WERI-Rb-1 (cell line): Measurements from ENCODE around the gene NUP107.
A peak's percentile ranks its signal among the peaks of the same experiment; 100 is the strongest.
"Not testable (repeated sequence)": the region's sequence is repeated elsewhere in the genome, so short reads cannot be mapped to it uniquely, and the experiment has no call there.

Source experiments
- DNase-seq: peaks from one replicate; pipeline ENCODE4 v3.0.0-alpha.2; 2020
- H3K27ac ChIP-seq: fragments of 250-450 bp; sonication (Bioruptor Pico); 2 replicates; pipeline ENCODE4 v1.5.1; 2020; ENCODE audit warnings: mild to moderate bottlenecking, moderate library complexity
- H3K27me3 ChIP-seq: fragments of 250-450 bp; sonication (Bioruptor Pico); 2 replicates; pipeline ENCODE4 v1.5.1; 2021; ENCODE audit warnings: mild to moderate bottlenecking, low read depth, moderate library complexity; ENCODE audit not compliant: insufficient read depth, severe bottlenecking
- H3K36me3 ChIP-seq: fragments of 250-450 bp; sonication (Bioruptor Pico); 2 replicates; pipeline ENCODE4 v1.5.1; 2020; ENCODE audit warnings: mild to moderate bottlenecking, moderate library complexity
- H3K4me3 ChIP-seq: 2 replicates; pipeline ENCODE4 v1.5.1; 2011; ENCODE audit warnings: low read depth, mild to moderate bottlenecking, control low read depth, low read length
- H3K9me3 ChIP-seq: fragments of 250-450 bp; sonication (Bioruptor Pico); 2 replicates; pipeline ENCODE4 v1.5.1; 2021; ENCODE audit warnings: mild to moderate bottlenecking, moderate library complexity; ENCODE audit not compliant: severe bottlenecking
- CTCF ChIP-seq: IDR thresholded peaks from 2 replicates; pipeline ENCODE4 v1.5.1; 2011; ENCODE audit warnings: low read depth, mild to moderate bottlenecking, control low read depth, inconsistent platforms, low read length

The NUP107 gene

GRCh38 chr12:68671179-68671578 lies 15.6 kb upstream of the NUP107 start:
- Histone ChIP-seq H3K27me3 (no peaks in the 10 kb centered on the region), H3K4me3 (no peak overlapping the region), H3K9me3 (no peaks in the 10 kb centered on the region), H3K36me3 (no peaks in the 10 kb centered on the region), H3K27ac (no peak overlapping the region)
- no peak for TF ChIP-seq CTCF
- DNase-seq = no peak

- no peaks in the 10 kb centered on the region for H3K27me3 ChIP-seq
- no peaks in the 10 kb centered on the region for H3K9me3 ChIP-seq
- no peak for TF ChIP-seq CTCF
- H3K4me3 ChIP-seq = no peak overlapping the region
- H3K27ac ChIP-seq = no peak overlapping the region
- DNase-seq = no peak
- H3K36me3 ChIP-seq = no peaks in the 10 kb centered on the region
These were observed 13.0 kb upstream of the NUP107 start for GRCh38 chr12:68673788-68674187.

- Histone ChIP-seq H3K27me3 (no peaks in the 10 kb centered on the region), H3K36me3 (no peaks in the 10 kb centered on the region), H3K9me3 (no peaks in the 10 kb centered on the region), H3K27ac (no peak overlapping the region), H3K4me3 (no peak overlapping the region)
- no peak for DNase-seq
- TF ChIP-seq CTCF = no peak
These were observed 12.4 kb upstream of the NUP107 start for GRCh38 chr12:68674376-68674775.

GRCh38 chr12:68675101-68675842 lies 11.5 kb upstream of the NUP107 start:
- Histone ChIP-seq H3K9me3 (no peaks in the 10 kb centered on the region), H3K27ac (no peak overlapping the region), H3K4me3 (no peak overlapping the region), H3K36me3 (no peaks in the 10 kb centered on the region), H3K27me3 (no peaks in the 10 kb centered on the region)
- TF ChIP-seq CTCF = no peak
- no peak for DNase-seq

- H3K36me3 ChIP-seq, H3K9me3 ChIP-seq, H3K4me3 ChIP-seq, H3K27me3 ChIP-seq, H3K27ac ChIP-seq, DNase-seq: not testable (repeated sequence)
These were observed 9.9 kb upstream of the NUP107 start for GRCh38 chr12:68676854-68677253.

- H3K27ac ChIP-seq = peak overlapping the region; percentile 73
- peaks cover 25% of the 10 kb centered on the region for H3K36me3 ChIP-seq
- no peaks in the 10 kb centered on the region for H3K27me3 ChIP-seq
- H3K9me3 ChIP-seq = no peaks in the 10 kb centered on the region
- no peak for TF ChIP-seq CTCF
- DNase-seq = no peak
- H3K4me3 ChIP-seq = peak overlapping the region; percentile 87
These were observed 550 bp upstream of the NUP107 start for GRCh38 chr12:68686262-68686594.
